Lower leg skin (tissue), 3 donors: Measurements from ENCODE around the gene GSN.

Experiments
- POLR2A ChIP-seq, 2 donors: fragments of 450-650 bp; IDR thresholded peaks; one replicate each; pipeline ENCODE4 v1.6.1; 2016 to 2017; ENCODE audit warnings: antibody characterized with exemption in 2 of 2, mild to moderate bottlenecking in 1 of 2, moderate library complexity in 1 of 2
- TF ChIP-seq, protein P1 (sequence below), 3 donors: fragments of 450-650 bp; IDR thresholded peaks; one replicate each; pipeline ENCODE4 v1.5.1; 2016; ENCODE audit warnings: antibody characterized with exemption in 3 of 3, mild to moderate bottlenecking in 3 of 3, moderate library complexity in 2 of 3

GRCh38 chr9:121302786-121303185 is 34.8 kb downstream of the GSN start:
- TF ChIP-seq POLR2A (IDR thresholded peaks at IDR 0.05) = no peak
- TF ChIP-seq, protein P1, sequence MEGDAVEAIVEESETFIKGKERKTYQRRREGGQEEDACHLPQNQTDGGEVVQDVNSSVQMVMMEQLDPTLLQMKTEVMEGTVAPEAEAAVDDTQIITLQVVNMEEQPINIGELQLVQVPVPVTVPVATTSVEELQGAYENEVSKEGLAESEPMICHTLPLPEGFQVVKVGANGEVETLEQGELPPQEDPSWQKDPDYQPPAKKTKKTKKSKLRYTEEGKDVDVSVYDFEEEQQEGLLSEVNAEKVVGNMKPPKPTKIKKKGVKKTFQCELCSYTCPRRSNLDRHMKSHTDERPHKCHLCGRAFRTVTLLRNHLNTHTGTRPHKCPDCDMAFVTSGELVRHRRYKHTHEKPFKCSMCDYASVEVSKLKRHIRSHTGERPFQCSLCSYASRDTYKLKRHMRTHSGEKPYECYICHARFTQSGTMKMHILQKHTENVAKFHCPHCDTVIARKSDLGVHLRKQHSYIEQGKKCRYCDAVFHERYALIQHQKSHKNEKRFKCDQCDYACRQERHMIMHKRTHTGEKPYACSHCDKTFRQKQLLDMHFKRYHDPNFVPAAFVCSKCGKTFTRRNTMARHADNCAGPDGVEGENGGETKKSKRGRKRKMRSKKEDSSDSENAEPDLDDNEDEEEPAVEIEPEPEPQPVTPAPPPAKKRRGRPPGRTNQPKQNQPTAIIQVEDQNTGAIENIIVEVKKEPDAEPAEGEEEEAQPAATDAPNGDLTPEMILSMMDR (IDR thresholded peaks at IDR 0.05) = no peak
